HUDEP-2 (cell line): Measurements from ENCODE around the gene ITFG2.
"Not testable (repeated sequence)": the region's sequence is repeated elsewhere in the genome, so short reads cannot be mapped to it uniquely, and the experiment has no call there.

Experiments
- DNase-seq, 76 experiments: peaks; one replicate each; lab custom pipeline; 2025; ENCODE audit not compliant: unreplicated experiment in 76 of 76; lab: John Stamatoyannopoulos, UW

ITFG2 gene

GRCh38 chr12:2858334-2858733 is 45.9 kb downstream of the ITFG2 start:
- DNase-seq: peak in 4 of 76 experiments; percentile 11 to 26 (median 21)

- no peak for DNase-seq
These were observed 46.5 kb downstream of the ITFG2 start for GRCh38 chr12:2858944-2859421.

GRCh38 chr12:2860170-2860569 is 47.7 kb downstream of the ITFG2 start:
- no peak for DNase-seq

DNA sequence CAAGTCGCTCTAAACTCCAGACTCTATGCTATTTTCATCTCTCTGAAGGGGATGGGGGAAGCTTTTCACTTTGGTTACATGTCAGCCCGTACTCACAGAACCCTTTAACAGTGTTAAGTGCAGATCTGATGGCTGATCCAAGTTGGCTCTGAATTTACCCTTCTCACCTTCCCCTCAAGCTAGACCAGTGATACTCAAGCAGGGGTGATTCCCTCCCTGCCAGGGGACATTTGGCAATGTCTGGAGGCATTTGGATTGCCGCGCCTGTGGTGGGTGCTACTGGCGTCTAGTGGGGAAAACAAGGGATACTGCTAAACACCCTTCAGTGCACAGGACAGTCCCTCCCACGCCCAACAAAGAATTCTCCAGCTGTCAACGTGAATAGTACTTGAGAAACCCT is 50.4 kb downstream of the ITFG2 start:
- no peak for DNase-seq

GRCh38 chr12:2863402-2863801 is 50.9 kb downstream of the ITFG2 start:
- DNase-seq: not testable (repeated sequence)

- DNase-seq: no peak
These were observed 51.7 kb downstream of the ITFG2 start for GRCh38 chr12:2864198-2864597.

DNA sequence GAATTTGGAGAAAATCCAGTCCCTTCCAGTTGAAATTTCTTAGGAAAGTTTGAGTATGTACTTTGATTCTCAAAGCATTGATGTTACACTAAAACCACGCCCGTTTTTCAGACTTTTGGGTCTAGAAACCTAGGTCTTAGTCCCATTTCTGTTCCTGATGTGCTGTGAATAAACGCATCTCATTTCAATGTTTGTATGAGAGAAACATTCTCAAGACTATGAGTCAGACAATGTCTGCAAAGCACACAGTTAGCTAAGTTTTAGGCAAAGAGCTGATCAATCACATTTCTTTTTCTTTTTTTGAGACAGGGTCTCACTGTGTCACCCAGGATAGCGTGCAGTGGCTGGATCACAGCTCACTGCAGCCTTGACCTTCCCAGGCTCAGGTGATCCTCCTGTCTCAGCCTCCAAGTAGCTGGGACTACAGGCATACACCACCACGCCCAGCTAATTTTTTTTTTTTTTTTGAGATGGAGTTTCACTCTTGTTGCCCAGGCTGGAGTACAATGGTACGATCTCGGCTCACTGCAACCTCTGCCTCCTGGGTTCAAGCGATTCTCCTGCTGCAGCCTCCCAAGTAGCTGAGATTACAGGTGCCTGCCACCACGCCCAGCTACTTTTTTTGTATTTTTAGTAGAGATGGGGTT is 56.6 kb downstream of the ITFG2 start:
- not testable (repeated sequence) for DNase-seq
